NAMALWA (cell line): ENCODE measurements around the gene MAN1A2.
"Not testable (repeated sequence)": the region's sequence is repeated elsewhere in the genome, so short reads cannot be mapped to it uniquely, and the experiment has no call there.

Experiments used
- DNase-seq: peaks from one replicate; pipeline ENCODE4 v3.0.0-alpha.2; 2015; ENCODE audit warnings: low spot score

The MAN1A2 gene

DNA sequence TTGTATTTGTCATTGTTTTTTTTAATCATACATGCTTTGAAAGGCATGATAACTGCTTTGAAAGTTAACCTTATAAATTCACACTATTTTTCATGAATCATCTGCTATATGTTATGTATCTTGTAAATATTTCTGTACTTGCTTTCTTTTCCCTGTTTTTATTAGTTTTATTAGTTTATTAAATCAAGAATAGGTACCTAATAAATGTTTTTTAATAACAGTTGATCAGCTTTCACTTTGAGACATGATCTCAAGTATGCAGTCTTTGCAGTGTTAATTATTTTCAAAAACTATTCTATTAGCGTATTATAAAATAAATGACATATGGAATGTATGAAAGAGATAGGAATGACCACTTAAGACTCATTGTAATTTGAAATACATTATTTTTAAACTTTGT, 127.8 kb downstream of the MAN1A2 start:
- DNase-seq: no peak

DNA sequence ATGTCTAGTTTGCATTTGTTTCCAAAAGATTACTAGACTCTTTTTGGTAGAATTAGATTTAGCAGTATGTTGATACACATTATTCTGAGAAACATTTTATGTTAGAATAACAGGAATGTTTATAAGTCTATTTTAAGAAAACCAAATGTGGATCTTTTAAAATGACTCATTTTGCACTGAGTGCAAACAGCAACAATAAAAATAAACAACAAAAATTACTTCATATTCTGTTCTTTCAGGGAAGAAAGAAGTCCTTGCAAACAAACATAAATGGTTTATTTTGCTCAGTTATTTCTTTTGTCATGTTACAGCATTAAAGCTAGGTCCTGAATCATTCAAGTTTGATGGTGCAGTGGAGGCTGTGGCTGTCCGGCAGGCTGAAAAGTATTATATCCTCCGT, 131.8 kb downstream of the MAN1A2 start:
- DNase-seq: no peak

DNA sequence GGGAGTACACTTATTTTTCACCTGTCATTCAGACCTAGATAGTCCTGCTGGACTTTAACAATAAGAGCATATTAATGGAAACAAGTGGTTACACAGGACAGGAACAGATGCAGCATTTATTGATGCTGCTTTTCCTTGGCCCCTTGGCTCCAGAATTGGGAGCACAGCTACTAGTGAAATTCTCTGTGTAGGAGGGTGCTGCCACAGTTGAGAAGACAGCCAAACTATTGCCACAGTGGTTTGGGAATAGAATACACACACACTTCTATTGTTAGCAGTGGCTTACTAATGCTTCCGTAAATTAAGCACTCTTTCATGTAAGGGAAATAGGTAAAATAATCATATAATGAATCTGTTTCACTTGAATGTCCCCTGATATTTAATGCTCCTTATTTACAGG, 133.3 kb downstream of the MAN1A2 start:
- no peak for DNase-seq

DNA sequence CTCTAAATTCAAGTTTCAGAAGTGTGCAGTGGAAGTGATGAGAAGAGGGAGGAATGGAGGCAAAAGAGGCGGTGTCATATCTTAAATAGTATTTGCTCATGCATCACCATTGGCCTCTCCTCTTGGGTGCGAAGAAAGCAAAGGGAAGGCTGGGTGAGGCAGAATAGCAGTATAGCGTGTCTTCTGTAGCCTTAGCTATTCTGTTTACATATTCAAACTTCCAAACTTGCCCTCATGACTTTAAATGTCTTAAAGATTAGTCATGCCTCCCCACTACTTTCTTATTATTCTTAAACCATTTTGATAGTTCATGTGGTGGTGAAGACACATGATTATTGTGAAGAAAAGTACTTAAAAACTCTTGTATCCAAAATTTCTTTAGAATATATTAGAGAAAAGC, 134.0 kb downstream of the MAN1A2 start:
- DNase-seq: no peak

DNA sequence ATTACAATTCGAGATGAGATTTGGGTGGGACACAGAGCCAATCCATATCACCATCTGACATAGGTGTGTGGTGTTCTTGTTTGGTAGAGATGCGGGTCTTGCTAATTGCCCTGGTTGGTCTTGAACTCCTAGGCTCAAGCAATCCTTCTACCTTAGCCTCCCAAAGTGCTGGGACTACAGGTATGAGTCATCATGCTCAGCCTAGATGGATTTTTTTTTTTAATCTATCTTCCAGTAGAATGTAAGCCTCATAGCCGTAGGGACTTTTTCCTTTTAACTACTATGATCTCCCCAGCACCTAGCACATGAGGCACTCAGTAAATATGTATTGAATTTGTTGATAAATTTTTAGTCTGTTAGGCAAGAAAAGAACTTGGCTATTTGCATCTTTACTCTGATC, 144.0 kb downstream of the MAN1A2 start:
- DNase-seq: no peak

DNA sequence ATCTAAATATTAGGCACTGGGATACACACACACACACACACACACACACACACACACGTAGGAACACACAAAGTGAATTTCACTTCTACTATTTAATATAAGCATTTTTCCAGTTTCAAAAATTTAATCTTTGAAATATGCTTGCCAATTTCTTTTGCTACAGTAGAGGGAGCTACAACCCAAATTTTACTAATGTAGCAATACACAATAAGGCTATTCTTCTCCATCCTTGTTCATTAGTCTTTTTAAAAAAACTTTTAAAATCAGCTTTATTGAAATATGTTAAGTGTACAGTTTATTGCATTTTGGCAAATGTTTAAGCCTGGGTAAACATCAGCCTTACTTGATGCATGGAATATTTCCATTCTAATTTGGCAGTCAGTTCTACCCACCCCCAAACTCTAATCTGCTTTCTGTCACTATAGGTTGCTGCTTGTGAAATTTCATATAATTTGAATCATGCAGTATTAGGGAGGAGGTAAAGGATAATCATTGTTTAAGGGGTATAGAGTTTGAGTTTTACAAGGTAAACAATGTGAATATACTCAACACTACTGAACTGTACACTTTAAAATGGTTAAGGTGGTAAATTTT, 145.6 kb downstream of the MAN1A2 start:
- DNase-seq: peak; percentile 52

DNA sequence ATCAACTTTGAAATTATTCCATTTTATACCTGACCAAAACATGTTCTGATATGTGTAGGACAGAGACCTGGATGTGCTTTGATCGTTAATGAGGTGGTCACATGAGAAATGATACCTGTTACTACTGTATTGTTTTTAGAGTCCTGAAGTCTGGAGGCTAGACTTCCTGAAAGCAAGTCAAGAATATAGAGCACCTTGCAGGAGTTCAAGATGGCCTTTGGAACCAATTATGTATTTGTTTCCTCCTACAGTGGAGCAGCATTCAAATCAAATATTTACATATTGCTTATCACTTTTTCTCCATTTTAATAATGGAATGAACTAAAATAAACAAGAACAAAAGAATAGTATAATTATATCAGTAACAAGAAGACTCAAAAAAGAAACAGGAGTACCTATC, 155.9 kb downstream of the MAN1A2 start:
- DNase-seq: no peak

DNA sequence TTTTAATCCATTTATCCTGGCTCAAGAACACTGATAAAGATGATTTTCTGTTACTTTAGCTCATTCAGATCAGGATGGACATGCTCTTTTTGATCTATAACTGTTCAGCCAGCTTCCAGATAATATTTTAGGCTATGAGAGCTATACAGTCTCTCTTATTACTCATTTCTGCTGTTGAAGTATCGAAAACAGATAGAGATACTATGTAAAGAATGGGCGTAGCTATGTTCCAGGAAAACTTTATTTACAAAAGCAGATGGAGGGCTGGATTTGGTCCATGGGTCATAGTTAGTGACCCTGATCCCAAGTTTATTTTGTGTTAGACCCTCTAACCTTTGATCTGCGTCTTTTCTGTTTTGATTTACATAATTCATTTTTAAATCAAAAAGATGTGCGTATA, 159.8 kb downstream of the MAN1A2 start:
- no peak for DNase-seq

DNA sequence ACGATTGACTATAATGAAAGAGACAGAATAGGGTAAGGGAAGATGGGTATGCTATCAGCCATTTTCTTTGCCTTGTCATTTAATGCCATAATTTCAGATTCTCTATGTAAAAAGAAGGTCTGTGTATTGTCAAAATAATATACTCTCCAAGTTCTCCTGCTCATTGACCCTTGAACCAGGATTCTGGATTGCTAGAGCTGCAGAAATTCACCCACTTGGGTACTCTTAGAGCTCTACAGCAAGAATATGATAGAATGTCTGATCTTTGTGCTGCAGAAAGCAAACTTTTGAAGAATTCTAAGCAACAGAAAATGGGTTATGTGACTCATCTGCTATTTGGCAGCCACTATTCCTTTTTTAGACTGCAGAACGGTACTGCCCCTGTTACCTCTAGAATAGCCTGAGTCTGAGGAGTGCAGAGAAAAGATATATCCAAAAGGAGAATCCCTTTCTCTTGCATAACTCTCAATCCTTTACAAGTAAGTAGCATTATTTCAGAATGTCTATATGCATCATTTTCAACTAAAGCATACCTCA, 160.4 kb downstream of the MAN1A2 start:
- DNase-seq: no peak

DNA sequence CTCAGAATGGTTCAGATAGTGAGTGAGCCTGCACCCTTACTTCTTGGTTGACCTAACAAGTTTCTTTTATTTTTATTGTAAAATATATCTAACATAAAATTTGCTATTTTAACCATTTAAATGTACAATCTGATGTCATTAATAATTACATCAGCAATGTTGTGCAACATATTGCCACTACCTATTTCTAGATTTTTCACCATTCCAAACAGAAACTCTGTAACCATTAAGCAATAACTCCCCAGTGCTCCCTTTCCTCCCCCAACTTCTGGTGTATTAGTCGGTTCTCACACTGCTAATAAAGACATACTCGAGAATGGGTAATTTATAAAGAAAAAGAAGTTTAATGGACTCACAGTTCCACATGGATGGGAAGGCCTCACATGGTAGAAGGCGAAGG, 162.4 kb downstream of the MAN1A2 start:
- DNase-seq: no peak

DNA sequence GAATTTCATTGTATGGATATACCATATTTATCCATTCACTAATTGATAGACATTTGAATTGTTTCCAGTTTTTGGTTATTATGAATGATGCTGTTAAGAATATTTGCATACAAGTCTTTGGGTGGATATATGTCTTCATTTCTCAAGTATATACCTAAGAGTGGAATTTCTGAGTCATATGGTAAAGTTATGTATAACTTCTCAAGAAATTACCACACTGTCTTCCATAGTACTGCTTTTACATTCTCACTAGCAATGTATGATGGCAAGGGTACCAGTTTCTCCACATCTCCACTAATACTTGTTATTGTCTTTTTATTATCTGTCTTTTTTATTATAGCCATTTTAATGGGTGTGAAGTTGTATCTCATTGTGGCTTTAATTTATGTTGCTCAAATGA, 164.0 kb downstream of the MAN1A2 start:
- DNase-seq: no peak

DNA sequence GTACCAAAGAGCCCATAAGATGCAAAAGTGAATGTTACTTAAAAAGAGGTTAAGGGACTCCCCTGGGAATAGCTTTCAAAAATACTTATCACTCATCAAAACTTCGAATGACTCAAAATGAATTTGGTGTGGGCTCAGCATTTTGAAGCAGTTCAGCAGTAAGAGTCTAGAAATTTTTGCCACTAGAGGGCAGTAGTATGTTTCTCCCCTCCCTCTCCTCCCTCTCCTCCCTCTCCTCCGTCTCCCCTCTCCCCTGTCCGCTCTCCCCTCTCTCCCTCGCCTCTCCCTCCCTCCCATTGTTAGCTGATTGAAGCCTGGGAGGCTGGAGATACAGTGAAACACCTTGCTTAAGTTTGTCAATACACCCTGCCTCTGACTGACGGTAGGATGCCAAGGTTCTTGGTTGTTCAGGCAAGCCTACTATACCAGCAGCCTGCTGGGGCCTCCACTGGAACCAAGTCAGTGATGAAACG, 167.8 kb downstream of the MAN1A2 start:
- peak; percentile 66 for DNase-seq

DNA sequence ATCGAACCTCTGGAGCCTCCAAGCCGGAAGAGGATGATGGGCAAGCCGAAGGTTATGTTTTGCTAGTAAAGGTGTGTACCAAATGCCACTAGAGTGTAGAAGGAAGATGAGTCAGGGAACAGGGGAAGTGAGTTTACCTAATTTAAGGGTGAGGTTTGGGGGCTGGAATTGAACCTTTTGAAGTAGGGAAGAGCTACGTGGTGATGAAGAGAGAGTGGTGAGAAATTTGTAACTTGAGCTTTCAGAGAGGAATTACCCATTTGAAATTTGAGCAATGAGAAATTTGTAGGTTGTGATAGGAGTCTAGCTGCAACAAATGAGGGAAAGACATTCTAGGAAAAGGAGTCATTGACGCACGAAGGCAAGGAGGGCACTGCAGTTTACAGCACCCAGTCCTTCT, 168.6 kb downstream of the MAN1A2 start:
- no peak for DNase-seq

DNA sequence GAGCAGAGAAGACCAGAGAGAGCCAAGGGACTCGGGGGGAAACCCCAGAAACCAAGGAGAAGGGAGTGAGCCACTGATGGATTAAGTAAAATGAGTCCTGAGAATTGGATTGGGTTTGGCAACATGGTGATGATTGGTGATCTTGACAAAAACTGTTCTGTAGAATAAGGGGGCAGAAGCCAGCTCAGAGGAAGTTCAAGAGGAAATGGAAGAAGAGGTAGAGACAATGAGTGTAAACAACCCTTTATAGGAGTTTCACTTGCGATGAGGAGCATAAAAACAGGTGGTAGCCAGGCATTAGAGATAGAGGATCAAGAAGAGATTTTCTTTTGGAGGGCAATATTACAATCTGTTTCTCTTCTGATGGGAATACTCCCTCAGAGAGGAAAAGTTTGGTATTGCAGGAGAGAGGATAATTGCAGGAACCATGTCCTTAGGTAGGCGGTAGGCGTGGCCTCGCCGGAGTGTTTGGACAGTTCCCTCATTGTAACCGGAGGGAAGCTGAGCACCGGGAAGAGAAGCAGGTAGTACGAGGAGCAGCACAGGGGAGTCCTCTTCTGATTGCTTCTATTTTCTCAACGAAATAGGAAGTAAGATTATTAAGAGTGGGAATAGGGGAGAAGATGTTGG, 170.2 kb downstream of the MAN1A2 start:
- DNase-seq: no peak

DNA sequence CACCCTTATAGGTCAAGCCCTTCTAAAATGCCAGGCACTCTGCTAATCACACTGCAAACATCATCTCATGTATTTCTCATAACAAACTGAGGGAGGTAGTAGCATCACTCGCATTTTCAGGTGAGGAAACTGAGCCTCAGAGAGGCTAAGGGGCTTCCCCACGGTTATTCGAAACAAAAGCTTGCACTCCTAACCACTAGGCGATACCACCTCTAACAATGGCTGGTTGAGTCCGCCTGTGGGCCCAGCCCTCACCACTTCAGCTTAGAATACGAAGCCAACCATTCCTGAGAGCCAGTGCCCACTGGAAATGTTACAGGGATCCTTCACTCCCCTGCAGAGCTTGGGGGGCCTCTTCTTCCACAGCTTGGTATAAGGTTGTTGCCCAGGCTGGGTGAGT, 173.3 kb downstream of the MAN1A2 start:
- DNase-seq: no peak

DNA sequence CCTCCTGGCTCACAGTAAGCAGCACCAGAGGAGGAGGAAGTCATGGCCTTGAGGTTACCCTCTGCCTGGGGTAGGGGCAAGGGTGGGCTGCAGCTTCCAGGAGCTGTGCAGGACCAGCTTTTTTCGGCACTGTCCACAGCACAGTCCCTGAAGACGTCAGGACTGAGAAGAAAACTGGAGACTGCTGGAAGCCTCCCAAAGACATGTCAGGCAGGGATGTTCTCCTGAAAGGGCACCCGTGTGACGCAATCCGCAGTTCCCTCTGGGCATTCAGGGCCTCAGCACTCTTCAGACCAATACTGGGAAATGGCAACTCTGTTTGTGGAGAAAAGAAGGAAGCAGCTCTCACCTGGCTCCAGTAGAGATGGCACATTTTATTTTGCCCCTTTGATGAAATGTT, 173.8 kb downstream of the MAN1A2 start:
- DNase-seq: no peak

DNA sequence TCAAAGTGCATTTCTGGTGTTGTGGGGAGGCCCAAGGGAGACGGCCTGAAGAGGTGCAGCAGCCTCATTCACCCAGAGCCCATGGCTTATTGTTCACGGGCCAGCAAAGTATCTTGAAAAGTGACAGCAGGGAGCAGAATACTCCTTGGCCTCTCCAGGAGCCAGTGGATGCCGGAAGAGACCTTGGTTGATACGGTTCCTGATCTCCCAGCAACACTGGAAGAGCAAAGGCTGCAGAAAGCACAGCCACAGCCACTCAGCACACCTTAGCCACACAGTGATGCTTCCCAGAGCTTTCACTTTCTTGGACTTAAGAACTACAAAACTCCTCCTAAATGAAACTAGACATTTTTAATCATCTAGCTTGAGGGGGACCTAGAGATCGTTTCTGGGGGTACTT, 174.3 kb downstream of the MAN1A2 start:
- no peak for DNase-seq

DNA sequence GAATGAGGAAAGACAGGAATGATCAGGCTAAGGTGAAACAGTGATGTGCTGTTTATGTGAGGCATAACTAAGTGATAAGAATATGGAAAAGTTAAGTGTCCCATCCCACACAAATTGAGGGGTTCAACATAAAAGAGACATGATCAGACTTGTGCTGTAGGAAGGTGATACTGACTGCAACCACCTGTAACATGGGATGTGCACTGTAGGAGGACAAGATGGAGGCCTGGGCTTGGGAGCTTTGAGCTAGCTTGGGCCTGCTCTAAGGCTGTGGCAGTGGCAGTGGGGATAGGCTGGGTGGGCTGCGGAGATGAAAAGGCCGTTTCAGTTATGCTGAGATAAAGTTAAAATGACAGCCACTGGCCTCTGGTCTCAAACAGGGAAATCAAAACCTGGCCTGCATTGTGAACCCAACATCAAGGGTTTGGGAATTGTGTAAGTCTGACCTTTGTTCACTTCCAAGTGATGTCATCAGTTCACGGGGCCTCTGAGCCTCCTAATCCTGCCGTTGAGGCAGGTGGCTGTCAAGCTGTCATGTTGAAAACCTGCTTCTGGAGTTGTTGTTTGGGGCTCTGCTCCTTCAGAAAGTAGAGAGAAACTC, 177.4 kb downstream of the MAN1A2 start:
- DNase-seq: no peak

DNA sequence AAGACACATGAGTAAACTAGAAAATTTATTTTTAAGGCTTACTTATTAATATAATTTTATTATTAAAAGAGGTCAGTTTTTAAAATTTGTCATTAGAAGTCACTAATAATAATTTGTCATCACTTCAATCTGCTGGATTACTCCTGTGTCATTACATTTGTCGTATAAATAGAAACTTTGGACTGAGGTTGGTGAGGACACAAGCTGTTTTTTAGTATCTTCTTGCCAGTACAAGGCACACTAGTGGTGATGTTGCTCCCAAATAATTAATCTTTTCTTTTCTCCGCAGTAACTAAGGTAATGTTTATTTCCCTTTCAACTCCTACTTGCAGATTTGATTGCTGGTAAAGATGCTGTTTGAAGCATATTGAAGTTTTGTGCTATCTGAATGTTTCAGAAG, 179.2 kb downstream of the MAN1A2 start:
- no peak for DNase-seq

DNA sequence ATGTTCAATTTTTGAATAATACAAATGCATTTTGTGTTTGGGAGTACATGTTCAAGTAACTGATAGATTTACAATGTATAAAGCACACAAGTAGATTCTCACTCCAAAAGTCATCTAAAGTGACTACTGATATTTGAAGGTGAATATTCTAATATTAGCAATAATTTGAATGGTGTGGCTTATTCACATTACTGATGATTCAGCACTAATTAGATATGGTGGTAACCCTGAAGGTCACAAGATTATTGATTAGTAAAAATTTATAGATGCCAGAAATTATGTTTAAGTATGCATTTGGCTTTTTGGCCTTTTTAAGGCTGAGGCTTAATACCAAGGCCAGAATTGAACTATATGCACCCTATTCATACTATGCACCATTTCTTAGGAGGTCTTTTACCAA, 186.2 kb downstream of the MAN1A2 start:
- DNase-seq: no peak

DNA sequence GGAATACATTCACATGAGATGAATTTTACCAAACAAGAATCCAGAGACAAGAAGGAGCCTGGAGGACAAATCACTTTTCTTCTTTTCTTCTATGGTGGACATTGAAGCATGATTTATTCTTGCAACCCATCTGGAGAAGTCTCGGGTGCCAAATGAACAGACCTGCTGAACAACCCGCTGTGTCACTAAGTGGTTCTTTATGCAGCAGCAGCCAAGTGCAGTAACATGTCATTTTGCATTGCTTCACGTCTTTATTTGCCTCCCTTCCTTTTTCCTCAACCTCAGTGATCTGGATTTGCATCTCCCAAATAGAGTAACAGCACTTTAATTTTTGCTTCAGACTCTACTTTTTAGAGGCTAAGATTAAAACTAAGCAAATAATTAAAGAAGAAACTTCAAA, 188.6 kb downstream of the MAN1A2 start:
- no peak for DNase-seq

DNA sequence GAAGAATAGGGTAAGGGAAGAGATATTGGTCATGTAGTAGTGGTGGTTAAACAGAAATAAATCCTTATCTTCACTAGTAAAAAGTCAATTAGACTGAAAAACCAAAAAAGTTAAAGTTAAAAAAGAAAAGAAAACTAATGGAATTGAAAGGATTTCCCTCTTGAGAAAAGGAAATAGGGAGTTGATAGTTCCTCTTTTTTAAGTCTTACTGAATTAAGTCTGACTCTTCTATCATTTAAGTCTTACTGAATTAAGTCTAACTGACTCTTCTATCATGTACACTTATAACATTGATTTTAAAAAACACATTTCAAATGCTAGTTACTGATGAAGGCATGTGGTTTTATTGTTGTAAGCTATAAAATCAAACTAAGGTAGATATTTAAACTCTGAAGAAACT, 189.1 kb downstream of the MAN1A2 start:
- no peak for DNase-seq

DNA sequence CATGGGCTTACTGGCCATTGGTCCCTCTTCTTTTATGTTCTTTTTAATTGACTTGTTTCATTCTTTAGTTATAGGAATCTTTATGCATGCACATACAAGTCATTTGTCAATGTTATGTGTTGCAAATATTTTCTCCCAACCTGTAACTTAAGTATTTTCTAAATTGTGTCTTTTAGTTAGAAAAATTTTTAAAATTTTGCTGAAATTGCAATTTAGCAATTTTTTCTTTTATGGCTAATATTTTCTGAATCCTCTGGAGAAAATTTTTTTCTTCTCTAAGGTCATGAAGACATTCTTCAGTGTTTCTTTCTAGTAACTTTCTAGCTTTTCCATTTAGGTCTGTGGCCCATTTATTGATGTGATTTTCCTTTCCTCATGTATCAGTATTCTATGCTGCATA, 189.7 kb downstream of the MAN1A2 start:
- no peak for DNase-seq

DNA sequence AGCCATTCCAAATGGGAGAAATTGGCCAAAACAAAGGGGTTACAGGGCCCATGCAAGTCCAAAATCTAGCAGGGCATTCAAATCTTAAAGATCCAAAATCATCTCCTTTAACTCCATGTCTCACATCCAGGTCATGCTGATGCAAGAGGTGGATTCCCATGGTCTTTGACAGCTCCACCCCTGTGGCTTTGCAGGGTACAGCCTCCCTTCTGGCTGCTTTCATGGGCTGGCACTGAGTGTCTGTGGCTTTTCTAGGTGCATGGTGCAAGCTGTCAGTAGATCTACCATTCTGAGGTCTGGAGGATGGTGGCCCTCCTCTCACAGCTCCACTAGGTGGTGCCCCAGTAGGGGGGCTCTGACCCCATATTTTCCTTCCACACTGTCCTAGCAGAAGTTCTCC, 191.2 kb downstream of the MAN1A2 start:
- DNase-seq: not testable (repeated sequence)
